ENCODE data around the gene ARGLU1.

Gene ARGLU1

DNA sequence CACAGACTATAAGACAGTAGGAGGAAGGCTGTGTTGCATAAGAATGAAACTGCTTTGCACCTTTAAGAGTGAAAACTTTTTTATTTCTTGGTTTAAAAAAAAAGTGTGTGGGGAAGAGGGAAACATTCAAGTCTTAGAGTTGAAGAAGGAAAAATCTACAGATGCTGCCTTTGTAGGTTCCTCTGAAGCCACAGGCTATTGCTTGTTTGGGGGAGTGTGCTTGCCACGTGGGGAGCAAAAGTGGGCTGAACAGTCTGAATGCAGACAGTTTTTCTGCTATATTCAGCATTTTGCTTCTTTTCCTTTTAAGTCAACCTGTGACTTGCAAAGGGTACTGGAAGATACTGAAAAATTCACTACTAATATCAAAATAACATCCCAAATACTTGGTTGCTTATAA lies 69.4 kb downstream of the ARGLU1 start:
- no peaks in the 10 kb centered on the region for H3K27me3 ChIP-seq (replicated peaks; ENCODE audit: control insufficient read depth, insufficient read depth, low read length)
- H3K36me3 ChIP-seq (ENCODE audit: control insufficient read depth, insufficient read depth, low read length) = no peaks in the 10 kb centered on the region
- no peak for DNase-seq (ENCODE audit: extremely low read depth, insufficient read length)
- TF ChIP-seq CTCF (IDR thresholded peaks at IDR 0.05; ENCODE audit: insufficient read depth, low read length, poor library complexity, severe bottlenecking) = no peak
- no peak overlapping the region for H3K4me3 ChIP-seq (replicated peaks; ENCODE audit: low read depth, low read length)

DNA sequence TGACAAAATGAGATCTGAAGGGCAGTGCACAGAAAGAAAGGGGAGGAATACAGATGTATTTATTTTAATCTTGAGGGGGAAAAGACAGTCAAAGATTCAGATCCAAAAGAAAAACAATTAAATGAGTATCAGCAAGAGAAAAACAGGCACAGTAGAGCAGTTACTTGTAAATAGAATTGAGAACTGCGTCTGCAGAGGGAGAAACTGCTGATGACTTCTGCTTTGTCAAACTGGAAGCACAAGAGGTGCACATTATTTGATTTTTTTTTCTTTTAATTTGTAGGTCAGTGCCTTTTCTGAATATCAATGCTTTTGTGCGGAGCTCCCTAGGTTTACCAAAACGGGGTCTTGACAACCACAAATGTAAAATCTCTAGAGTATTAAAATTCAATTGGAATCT lies 69.8 kb downstream of the ARGLU1 start:
- Histone ChIP-seq H3K27me3 (replicated peaks; ENCODE audit: control insufficient read depth, insufficient read depth, low read length) (no peaks in the 10 kb centered on the region), H3K4me3 (replicated peaks; ENCODE audit: low read depth, low read length) (no peak overlapping the region), H3K36me3 (ENCODE audit: control insufficient read depth, insufficient read depth, low read length) (no peaks in the 10 kb centered on the region)
- no peak for DNase-seq (ENCODE audit: extremely low read depth, insufficient read length)
- TF ChIP-seq CTCF (IDR thresholded peaks at IDR 0.05; ENCODE audit: insufficient read depth, low read length, poor library complexity, severe bottlenecking) = no peak

DNA sequence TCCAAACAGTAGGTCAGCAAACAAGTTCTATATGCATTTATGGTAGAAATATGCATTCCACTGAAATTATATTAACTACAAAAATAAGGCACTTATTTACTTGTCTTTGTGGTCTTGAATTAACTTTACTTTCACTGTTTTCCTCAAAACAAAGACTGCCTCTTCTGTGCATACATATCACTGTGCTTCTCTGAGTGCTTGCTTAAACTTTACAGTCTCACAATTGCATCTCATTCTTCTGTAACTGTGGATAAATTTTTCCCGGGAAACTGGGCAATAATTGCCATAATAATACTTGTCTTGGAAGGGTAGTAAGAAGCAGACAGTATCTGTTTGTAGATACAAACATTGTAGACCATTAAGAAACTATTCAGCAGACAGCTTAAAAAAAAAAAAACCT lies 70.9 kb downstream of the ARGLU1 start:
- H3K4me3 ChIP-seq (replicated peaks; ENCODE audit: low read depth, low read length) = no peak overlapping the region
- DNase-seq (ENCODE audit: extremely low read depth, insufficient read length) = no peak
- no peaks in the 10 kb centered on the region for H3K27me3 ChIP-seq (replicated peaks; ENCODE audit: control insufficient read depth, insufficient read depth, low read length)
- no peak for TF ChIP-seq CTCF (IDR thresholded peaks at IDR 0.05; ENCODE audit: insufficient read depth, low read length, poor library complexity, severe bottlenecking)
- no peaks in the 10 kb centered on the region for H3K36me3 ChIP-seq (ENCODE audit: control insufficient read depth, insufficient read depth, low read length)

DNA sequence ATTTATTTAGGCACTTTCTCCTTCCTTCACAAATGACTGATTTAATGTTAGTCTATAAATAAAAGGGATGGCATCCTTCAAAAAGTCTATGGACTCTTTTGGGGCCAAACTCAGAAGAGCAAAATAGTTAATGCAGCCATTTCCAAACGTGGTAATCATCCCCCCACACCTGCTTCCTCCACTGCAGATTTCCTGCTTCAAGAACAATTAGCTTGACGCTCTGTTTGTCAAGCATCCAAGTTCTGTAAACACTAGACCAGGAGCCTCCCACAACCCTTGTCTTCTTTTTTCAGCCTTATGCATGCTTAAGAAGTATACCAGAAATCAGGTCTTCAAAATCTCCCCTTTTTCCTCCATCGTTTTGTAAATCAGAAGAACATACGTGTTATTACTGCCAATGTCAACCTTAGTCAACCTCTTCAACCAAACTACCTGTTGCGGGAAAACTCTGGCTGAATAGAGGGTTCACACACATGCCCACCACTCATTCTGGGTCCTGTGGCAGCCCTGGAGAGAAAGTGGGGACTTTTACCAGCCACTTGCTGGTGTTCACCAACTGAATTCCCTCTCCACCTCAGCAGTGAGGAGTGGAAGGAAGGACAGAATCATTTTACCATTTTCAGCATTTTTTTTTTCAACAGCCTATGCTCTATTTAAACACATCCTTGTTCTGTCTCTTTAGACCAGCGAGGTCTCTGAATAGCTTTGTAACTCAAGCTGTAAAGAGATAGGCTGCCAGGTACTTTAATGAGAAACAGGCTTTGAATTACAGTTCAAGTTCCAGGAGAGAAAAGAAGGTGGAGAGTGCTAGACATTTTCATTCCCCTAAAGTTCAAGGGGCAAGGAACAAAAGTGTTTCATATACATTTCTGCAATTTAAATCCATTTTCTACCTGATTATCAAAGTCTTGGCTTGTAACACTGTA lies 71.6 kb downstream of the ARGLU1 start:
- no peak for TF ChIP-seq CTCF (IDR thresholded peaks at IDR 0.05; ENCODE audit: insufficient read depth, low read length, poor library complexity, severe bottlenecking)
- no peak overlapping the region for H3K4me3 ChIP-seq (replicated peaks; ENCODE audit: low read depth, low read length)
- no peaks in the 10 kb centered on the region for H3K36me3 ChIP-seq (ENCODE audit: control insufficient read depth, insufficient read depth, low read length)
- DNase-seq (ENCODE audit: extremely low read depth, insufficient read length) = no peak
- no peaks in the 10 kb centered on the region for H3K27me3 ChIP-seq (replicated peaks; ENCODE audit: control insufficient read depth, insufficient read depth, low read length)

DNA sequence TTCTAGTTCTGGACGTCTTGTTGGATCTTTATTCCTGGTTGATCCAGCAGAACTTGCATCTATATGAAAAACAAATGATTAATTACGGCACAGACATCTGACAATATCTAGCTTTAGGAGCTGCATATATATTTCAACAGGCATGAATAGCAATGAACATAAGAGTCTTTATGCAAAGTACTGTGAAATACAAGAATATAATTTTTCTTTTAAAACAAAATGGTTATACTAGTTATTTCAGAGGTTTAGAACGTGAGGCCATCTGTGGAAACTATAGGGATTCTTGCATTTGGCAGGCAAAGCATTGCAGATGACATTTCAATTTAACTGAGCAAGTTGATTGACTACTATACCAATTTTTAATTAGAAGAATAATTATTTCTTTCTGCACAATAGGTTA lies 73.0 kb downstream of the ARGLU1 start:
- no peak for DNase-seq (ENCODE audit: extremely low read depth, insufficient read length)
- no peak for TF ChIP-seq CTCF (IDR thresholded peaks at IDR 0.05; ENCODE audit: insufficient read depth, low read length, poor library complexity, severe bottlenecking)
- H3K27me3 ChIP-seq (replicated peaks; ENCODE audit: control insufficient read depth, insufficient read depth, low read length) = no peaks in the 10 kb centered on the region
- H3K4me3 ChIP-seq (replicated peaks; ENCODE audit: low read depth, low read length) = no peak overlapping the region
- H3K36me3 ChIP-seq (ENCODE audit: control insufficient read depth, insufficient read depth, low read length) = no peaks in the 10 kb centered on the region
